Ovary (tissue), 9 donors: ENCODE measurements around the gene GATD1. TPM values are rescaled to one million over a fixed set of nuclear protein-coding genes. Genes with fewer than 3 reads are reported as not detected.

Experiments
- DNase-seq, 5 donors: peaks; one replicate each; pipeline ENCODE4 v3.0.0-alpha.2; 2019 to 2020
- H3K27ac ChIP-seq, 2 donors: fragments of 200-600 bp; one replicate each; pipeline versions ENCODE4 v1.5.1 to v1.8.0; 2019 to 2022
- H3K27me3 ChIP-seq: fragments of 200-600 bp; one replicate; pipeline ENCODE4 v1.8.0; 2022
- H3K36me3 ChIP-seq: fragments of 200-600 bp; sonication (generic); one replicate; pipeline ENCODE4 v1.5.1; 2019
- H3K4me1 ChIP-seq: one replicate; pipeline ENCODE4 v1.8.1; 2013; ENCODE audit warnings: mild to moderate bottlenecking, moderate library complexity; ENCODE audit not compliant: insufficient read depth
- H3K4me3 ChIP-seq: fragments of 200-600 bp; sonication (generic); one replicate; pipeline ENCODE4 v1.5.1; 2017
- H3K9me3 ChIP-seq, 2 donors: fragments of 200-600 bp in 1 of 2; sonication (generic) in 1 of 2; one replicate each; pipeline versions ENCODE4 v1.5.1 to v1.8.1; 2013 to 2019; ENCODE audit warnings: mild to moderate bottlenecking in 1 of 2, moderate library complexity in 1 of 2
- CTCF ChIP-seq, 3 donors: fragments of 450-650 bp in 2 of 3; fragments of 200-600 bp in 1 of 3; IDR thresholded peaks; one replicate each; pipeline versions ENCODE4 v1.5.1 to v1.8.0; 2016 to 2022; ENCODE audit warnings: antibody characterized with exemption in 3 of 3, mild to moderate bottlenecking in 1 of 3
- EP300 ChIP-seq: sonication (generic); formaldehyde crosslinking; IDR thresholded peaks from one replicate; pipeline ENCODE4 v1.6.1; 2017; ENCODE audit warnings: antibody characterized with exemption
- POLR2A ChIP-seq: fragments of 450-650 bp; IDR thresholded peaks from one replicate; pipeline ENCODE4 v1.6.1; 2017; ENCODE audit warnings: antibody characterized with exemption, mild to moderate bottlenecking, moderate library complexity
- whole genome bisulfite sequencing, 3 donors: extraction: QIAGEN DNeasy Blood & Tissue Kit in 1 of 3; methylation state at CpG; one replicate each; pipeline versions ENCODE4 v1.1.5 to v1.1.7; 2013 to 2017; 5-methylcytosine and 5-hydroxymethylcytosine counted together
- intact Hi-C, 4 donors: fragments of 100-400 bp; cut with DNase I; formaldehyde crosslinking; loops; one replicate each; pipeline versions ENCODE4 v1.11.0 to v1.15.1; 2022 to 2023
- polyA plus RNA-seq, 2 donors: library from polyadenylated mRNA; stranded (reverse); fragments of 200-250 nt in 1 of 2; fragments of 350-450 nt in 1 of 2; fragmentation: Illumina TruSeq in 1 of 2; extraction: RNeasy Lipid Tissue Mini Kit (QIAGEN cat#74804) in 1 of 2; gene quantifications; one replicate each; pipeline ENCODE4 v1.2.3, GENCODE V29; 2013 to 2014
- total RNA-seq, 7 donors: library from RNA; depleted of rRNA in 2 of 7; stranded (reverse); fragments of >200 nt in 2 of 7; fragmentation: NEBNext Ultra II Directional in 3 of 7; extraction: Animal tissue kit (Norgen Biotek cat#: 25700) in 3 of 7; gene quantifications; one replicate each; pipeline versions ENCODE4 v1.1.0 to v1.2.4, GENCODE V29; 2016 to 2023
- donor health status: DM: no; HTN: no; CAD: no; lungs with moderate emphysema.
- donor health status: DM: no; HTN: no; CAD: no.
- donor health status: Bipolar disorder and iron deficiency.
- donor health status: DM: yes; HTN: yes; CAD: no.
- donor health status: DM: no; HTN: no; CAD: no.
- donor health status: DM: yes; HTN: yes; CAD: no.

Gene GATD1
- total and polyA plus RNA-seq, 9 donors, result 9.4 to 79.8 (median 56.6) TPM

- intact Hi-C loops, result loop anchor here in 1 of 4 donors (5.0 kb wide), 1 partner anchor 34 kb away; the partner anchor contains the start of genes POLR2L and TSPAN4
- H3K27me3 ChIP-seq, result no peaks in the 10 kb centered on the region
- H3K9me3 ChIP-seq, result no peaks in the 10 kb centered on the region
- 29 to 34% (median 31%) methylated on average over 36 of the region's 36 CpGs for WGBS, 3 donors
- no peak for DNase-seq
- H3K4me1 ChIP-seq, result peaks cover 18% of the 10 kb centered on the region
- H3K36me3 ChIP-seq, result no peaks in the 10 kb centered on the region
- peak overlapping the region; percentile 92 to 95 for H3K27ac ChIP-seq
- peak overlapping the region; percentile 83 for H3K4me3 ChIP-seq
- TF ChIP-seq POLR2A (no peak), CTCF (IDR thresholded peaks at IDR 0.05) (no peak)
Measured at GRCh38 chr11:808427-809286, 31.4 kb upstream of the GATD1 start.

- no peak for DNase-seq
- 2 to 7% (median 3%) methylated on average over 18 of the region's 18 CpGs for WGBS, 3 donors
- Histone ChIP-seq H3K9me3 (no peaks in the 10 kb centered on the region), H3K27ac (peak overlapping the region; percentile 80 to 85), H3K4me1 (peaks cover 12% of the 10 kb centered on the region), H3K4me3 (peak overlapping the region; percentile 50), H3K27me3 (no peaks in the 10 kb centered on the region), H3K36me3 (no peaks in the 10 kb centered on the region)
- intact Hi-C loops, result no loop called here
- TF ChIP-seq POLR2A (no peak), EP300 (no peak), CTCF (IDR thresholded peaks at IDR 0.05) (no peak)
Measured at GRCh38 chr11:804599-804964, 27.3 kb upstream of the GATD1 start.

GRCh38 chr11:803770-804598 is 26.7 kb upstream of the GATD1 start:
- no peaks in the 10 kb centered on the region for H3K9me3 ChIP-seq
- H3K27ac ChIP-seq, result no peak overlapping the region

GRCh38 chr11:803467-803742 is 26.1 kb upstream of the GATD1 start:
- Histone ChIP-seq H3K27ac (no peak overlapping the region), H3K9me3 (no peaks in the 10 kb centered on the region), H3K36me3 (no peaks in the 10 kb centered on the region), H3K4me3 (no peak overlapping the region), H3K4me1 (peaks cover 9% of the 10 kb centered on the region), H3K27me3 (no peaks in the 10 kb centered on the region)
- 81 to 83% (median 82%) methylated on average over 8 of the region's 8 CpGs for WGBS, 3 donors
- no peak for DNase-seq
- intact Hi-C loops, result no loop called here
- no peak for TF ChIP-seq CTCF (IDR thresholded peaks at IDR 0.05)
- TF ChIP-seq EP300, result no peak
- no peak for TF ChIP-seq POLR2A

More at GRCh38 chr11:803770-804598, 26.7 kb upstream of the GATD1 start:
- Histone ChIP-seq H3K27me3 (no peaks in the 10 kb centered on the region), H3K4me3 (no peak overlapping the region), H3K4me1 (peaks cover 12% of the 10 kb centered on the region), H3K36me3 (no peaks in the 10 kb centered on the region)
- TF ChIP-seq CTCF (IDR thresholded peaks at IDR 0.05), result no peak
- no peak for TF ChIP-seq EP300
- no peak for TF ChIP-seq POLR2A
- WGBS, 3 donors, result 40 to 61% (median 41%) methylated on average over 22 to 26 of the region's 26 CpGs
- DNase-seq, result no peak
- intact Hi-C loops, result no loop called here
